A549 treated with ZK216348 at 1 μM for 4 hours (cell line): Measurements from ENCODE around the gene LRRIQ4. TPM values are rescaled to one million over a fixed set of nuclear protein-coding genes. Genes with fewer than 3 reads are reported as not detected.

Experiments
- total RNA-seq: library from RNA; stranded (reverse); fragments of 200-300 nt; extraction: Qiagen RNA extraction; gene quantifications from 5 replicates; pipeline ENCODE4 v1.2.3, GENCODE V29; 2022; ENCODE audit warnings: low read depth

LRRIQ4 gene
- not detected in 5 replicates for total RNA-seq

GRCh38 chr3:169812332-169813235 is at the start of gene LRRIQ4, which contains the start of gene LRRC34:
Gene LRRIQ4 (plus strand): TSS chr3:169812870. CDS start chr3:169821922, 9,052 bp downstream.
Gene LRRC34 (minus strand): TSS chr3:169812904. CDS start chr3:169812548, 356 bp downstream.

GRCh38 chr3:169764882-169765612 is 47.6 kb upstream of the LRRIQ4 start, which contains the start of gene TERC:
Gene TERC (minus strand): TSS chr3:169765060.

GRCh38 chr3:169769287-169770181 is 43.1 kb upstream of the LRRIQ4 start, which contains the start of gene ACTRT3:
Gene ACTRT3 (minus strand): TSS chr3:169769561. CDS start chr3:169769520, 41 bp downstream.

GRCh38 chr3:169772897-169773816 is 39.5 kb upstream of the LRRIQ4 start, which contains the start of gene MYNN:
Gene MYNN (plus strand): TSS chr3:169773396. CDS start chr3:169774296, 900 bp downstream.

GRCh38 chr3:169869484-169870220 is 57.0 kb downstream of the LRRIQ4 start, which contains the start of gene LRRC31:
Gene LRRC31 (minus strand): TSS chr3:169869935. CDS start chr3:169869807, 128 bp downstream.

Other genes with a start within 250 kb of the LRRIQ4 start
- gene MECOM, start 149.2 kb upstream of the LRRIQ4 start, total RNA-seq: 0.04 to 0.11 TPM in 2 of 5 replicates, not detected in the others
- gene TERC, start 47.8 kb upstream of the LRRIQ4 start, total RNA-seq: not detected in 5 replicates
- gene ACTRT3, start 43.3 kb upstream of the LRRIQ4 start, total RNA-seq: 2.9 to 3.6 TPM (median 3.4 TPM) in 5 replicates
- gene MYNN, start 39.5 kb upstream of the LRRIQ4 start, total RNA-seq: 8.2 to 10.6 TPM (median 9.2 TPM) in 5 replicates
- gene LRRC34, start within 50 bp of the LRRIQ4 start, total RNA-seq: not detected in 5 replicates
- gene LRRC31, start 57.1 kb downstream of the LRRIQ4 start, total RNA-seq: not detected in 5 replicates
- not detected in 5 replicates for gene SAMD7, start 98.7 kb downstream of the LRRIQ4 start, total RNA-seq
- gene SEC62, start 153.9 kb downstream of the LRRIQ4 start, total RNA-seq: 83.5 to 188 TPM (median 94.6 TPM) in 5 replicates
- 1.1 to 2.4 TPM (median 1.9 TPM) in 5 replicates for gene GPR160, start 225.1 kb downstream of the LRRIQ4 start, total RNA-seq